Stimulated activated CD8-positive, alpha-beta memory T cell treated with anti-CD3 and anti-CD28 coated beads, Interleukin-12 subunit alpha, Interleukin-12 subunit beta, amount 100 ng/mL, for 24 hours (primary cell): ENCODE measurements around the gene RPL3.

Experiments used
- DNase-seq: peaks from one replicate; pipeline ENCODE4 v3.0.0-alpha.2; 2020; ENCODE audit errors: extremely low read depth

RPL3 gene

DNA sequence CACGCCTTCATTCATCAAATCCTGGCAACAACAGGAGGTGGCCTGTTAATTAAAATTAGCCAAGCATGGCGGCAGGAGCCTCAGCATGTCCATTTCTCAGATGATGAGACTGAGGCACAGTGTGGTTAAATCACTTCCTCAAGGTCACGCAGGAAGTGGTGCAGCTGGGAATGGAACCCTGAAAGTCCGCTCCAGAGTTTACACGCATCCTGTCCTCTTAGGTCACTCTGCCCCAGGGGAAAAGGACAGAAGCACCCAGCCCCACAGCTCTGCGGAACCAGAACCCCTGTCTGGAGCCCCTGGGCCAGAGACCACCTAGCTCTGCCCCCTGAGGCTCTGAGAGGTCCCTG is 19.6 kb downstream of the RPL3 start:
- DNase-seq, result no peak

DNA sequence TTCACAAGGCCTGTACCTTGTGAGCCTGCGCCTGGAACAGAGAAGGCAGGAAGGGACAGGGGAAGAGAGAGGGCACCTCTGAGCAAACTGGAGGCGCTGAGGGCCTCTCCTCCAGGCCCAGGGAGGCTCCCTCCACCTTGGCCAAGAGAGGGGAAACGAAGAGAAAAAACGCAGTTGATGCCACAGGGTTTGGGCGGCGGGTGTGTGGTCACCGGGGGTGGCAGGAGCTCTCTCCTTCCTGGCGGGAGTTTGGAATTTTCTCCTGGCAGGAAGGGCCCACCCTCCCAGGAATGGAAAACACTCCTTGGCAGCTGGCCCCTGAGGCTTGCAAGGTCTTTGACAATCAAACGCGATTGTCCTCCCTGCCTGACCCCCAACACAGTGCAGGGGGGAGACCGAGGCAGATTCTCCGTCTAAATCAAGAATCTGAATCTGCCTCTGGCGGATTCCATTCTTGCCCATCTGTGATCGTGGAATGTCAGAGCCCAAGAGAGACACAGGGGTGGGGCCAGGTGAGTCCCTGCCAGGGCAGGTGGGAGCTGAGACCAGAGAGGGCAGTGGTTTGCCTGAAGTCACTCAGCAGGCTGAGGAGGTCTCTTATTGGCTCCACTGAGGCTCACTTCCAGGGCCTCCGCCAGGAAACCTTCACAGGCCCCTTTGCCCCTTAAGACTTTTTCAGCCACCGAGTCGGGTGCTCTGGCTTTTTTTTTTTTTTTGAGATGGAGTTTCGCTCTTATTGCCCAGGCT is 21.0 kb downstream of the RPL3 start:
- DNase-seq, result no peak

DNA sequence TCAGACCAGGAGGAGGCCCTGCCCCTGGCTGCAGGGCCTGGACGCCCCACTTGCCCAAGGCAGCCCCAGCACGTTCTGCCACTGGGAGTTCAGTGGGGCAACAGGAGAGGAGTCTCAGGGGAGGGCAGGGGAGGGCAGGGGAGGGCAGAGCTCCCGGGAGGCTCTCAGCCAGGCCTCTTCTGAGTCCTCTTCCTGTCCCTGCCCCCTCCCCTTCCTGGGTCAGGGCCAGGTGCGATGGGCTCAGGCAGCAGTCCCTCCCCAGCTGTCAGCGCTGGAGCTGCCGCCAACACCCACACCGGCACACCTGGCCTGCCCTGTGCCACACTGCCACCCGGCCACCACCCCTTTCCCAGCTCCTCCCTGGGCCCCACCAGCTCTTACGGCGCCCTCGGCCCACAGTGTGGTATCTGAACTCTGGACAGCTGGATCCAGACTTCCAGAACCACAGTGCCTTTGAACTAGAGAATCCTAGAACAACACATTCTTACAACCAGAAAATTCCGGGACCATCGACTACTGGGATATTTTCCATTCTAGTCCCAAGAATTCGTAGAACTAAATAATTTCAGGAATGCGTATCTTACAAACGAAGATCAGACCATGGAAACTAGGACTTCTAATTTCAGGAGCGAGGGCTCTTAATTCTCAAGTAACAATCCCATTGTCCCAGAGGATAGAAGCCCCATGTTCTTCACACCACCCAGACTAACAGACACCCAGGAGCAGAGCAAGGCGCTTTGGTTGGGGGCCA is 21.8 kb downstream of the RPL3 start:
- no peak for DNase-seq

DNA sequence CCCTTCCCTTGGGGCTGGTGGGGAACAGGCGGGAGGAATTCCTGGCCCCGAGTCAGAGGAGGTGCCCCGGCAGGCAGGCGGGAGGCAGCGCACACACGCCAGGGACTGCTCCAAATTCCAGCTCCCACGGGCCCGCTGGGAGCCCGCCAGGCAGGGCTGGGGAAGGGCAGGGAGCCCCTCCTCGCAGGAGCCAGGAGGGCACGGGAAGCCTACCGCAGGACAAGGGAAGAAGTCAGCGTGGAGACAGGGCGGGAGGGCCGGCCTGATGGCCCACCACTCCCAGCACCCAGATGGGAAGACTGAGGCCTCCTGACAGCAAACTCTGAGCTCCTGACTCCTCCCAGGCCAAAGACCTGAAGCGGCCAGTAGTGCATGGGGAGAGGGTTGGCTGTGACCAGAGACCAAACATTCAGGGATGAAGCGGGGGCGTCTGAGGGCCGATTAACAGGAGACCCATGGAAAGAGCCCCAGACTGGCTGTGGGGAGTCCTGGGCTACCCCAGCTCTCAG is 22.4 kb downstream of the RPL3 start:
- DNase-seq, result no peak

DNA sequence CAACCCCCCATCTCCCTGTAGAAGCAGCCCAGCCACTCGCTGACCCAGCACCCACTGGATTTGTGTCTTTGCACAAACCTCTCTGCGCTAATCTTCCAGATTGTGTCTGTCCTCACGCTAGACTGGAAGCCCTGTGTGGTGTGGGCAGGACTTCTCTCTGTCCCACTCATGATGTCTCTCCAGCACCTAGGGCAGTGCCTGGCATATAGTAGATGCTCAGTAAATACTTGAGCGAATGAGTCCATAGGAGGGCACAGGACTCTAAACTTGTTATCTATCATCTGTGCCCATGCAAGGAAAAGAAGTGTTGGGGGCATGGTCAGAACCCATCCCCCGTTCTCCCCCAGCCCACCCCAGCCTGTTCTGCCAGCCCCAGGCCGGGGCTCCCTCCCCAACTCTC is 22.9 kb downstream of the RPL3 start:
- DNase-seq, result no peak

DNA sequence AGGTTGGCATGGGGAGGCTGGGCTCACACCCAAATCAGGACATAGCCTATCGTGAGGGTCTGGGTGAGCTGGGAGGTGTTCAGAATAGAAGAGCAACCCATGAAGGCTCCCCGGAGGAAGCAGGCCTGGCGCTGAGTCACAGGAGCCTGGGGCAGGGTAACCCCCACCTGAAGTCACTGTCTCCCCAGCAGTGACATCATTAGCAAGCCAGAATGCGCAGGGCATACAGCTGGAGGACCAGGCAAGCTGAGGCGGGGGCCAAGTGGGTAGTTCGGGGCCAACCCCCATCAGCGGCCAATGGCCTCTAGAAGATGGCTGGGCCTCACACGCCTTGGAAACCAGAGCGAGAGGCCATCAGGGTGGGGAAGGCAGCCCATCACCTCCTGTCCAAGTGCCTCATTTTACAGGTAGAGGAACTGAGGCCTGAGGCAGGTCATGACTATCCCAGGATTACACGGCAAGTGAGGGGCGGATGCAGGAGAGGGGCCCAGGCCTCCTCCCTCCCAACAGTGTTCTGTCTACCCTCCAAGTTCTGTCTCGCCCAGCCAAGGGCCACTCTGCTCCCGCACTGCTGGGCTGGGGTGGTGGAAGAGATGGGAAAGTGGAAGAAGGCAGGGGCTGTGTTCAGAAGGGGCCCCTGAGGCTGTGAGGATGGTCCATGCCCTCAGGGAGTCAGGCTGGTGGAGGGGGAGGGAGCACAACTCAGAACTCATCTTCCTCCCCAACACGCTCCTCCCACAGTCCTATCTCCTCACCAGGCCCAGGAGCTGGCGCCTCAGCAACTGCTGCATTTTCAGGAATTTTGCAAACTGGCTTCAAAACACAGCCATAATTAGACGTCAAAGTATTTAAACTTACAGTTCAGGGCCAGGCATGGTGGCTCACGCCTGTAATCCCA is 24.6 kb downstream of the RPL3 start:
- DNase-seq, result no peak

DNA sequence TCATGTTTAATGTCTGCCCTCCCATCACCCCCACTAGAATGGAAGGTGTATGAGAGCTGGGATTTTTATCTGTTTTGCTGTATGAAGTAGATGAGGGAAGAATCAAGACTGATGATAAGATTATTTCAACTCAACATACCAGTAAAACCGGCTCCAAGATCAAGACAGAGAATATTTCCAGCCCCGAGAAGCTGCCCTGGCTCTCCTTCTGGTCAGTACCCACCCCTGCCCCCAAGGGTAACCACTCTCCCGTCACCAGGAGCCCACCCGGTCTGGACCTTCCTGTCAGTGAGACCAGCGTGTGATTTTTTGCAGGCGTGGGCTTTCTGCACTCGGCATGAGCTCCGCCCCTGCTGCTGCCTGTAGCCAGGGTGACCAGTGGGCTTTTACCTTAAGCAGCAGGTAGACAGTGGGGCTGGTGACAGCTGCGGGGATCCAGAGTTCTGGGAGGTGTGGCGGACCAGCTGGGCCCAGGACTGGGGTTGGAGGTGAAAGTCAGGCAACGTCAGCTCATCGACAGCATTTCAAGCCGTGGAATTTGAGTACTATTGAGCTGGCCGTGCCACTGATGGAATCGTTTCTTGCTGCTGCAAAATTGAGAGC is 25.6 kb downstream of the RPL3 start:
- no peak for DNase-seq

DNA sequence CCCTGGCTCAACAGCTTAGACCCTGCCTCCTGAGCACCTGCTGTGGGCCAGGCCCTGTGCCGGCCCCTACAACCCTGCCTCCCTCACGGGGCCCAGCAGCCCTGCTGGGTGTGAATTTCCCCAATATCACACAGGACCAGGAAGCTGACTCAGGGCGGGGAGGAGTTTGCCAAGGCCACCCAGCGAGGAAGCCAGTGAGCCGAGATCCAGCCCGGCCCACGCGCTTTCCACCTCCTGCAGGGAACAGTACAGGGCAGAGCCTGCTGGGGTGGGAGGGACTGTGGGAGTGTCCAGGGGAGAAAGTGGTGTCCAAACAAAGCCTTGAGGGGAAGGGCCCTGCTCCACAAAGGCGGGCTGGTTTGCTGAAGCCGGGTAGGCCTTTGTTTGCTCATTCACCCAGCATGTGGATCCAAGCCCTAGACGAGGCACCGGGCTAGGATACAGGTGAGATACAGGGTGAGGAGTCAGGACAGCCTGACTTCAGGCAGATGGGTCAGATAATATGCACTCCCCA is 26.8 kb downstream of the RPL3 start:
- no peak for DNase-seq

DNA sequence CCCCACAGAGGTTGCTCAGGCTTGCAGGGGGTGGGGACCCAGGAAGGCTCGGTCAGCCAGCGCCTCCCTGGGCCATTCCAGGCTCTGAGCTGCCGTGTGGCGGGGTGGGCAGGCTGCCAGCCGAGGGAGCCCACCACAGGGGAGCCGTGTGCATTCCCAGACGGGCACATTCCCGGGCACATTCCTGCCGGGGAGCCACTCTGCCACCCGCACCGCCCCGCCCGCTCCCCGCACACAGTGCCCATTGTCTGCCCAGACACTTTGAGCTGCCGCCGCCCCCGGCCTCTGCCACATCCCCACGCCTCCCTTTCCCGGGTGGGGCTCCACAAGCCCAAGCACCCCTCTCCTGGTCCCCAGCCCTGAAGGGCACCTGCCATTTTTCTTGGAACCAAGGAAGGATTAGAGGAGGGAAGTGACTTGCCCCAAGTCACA is 27.4 kb downstream of the RPL3 start:
- DNase-seq, result no peak

DNA sequence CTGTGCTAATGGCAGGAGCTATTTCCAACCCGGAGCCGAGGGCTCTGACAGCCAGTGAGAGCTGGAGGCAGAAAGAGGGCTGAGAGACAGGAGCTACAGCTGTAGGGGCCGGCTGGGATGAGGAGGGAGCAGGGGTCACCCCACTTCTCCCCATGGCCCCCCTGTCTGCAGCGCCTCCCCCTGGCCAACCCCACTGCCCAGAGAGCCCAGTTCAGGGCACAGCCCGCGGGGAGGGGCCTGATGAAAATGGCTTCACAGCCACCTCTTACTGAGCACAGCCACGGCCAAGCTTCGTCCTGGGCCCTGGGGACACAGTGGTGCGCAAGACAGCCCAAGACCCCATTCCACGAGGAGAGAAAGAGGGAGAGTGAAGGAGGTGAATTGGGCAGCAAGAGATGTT is 27.9 kb downstream of the RPL3 start:
- DNase-seq, result no peak

DNA sequence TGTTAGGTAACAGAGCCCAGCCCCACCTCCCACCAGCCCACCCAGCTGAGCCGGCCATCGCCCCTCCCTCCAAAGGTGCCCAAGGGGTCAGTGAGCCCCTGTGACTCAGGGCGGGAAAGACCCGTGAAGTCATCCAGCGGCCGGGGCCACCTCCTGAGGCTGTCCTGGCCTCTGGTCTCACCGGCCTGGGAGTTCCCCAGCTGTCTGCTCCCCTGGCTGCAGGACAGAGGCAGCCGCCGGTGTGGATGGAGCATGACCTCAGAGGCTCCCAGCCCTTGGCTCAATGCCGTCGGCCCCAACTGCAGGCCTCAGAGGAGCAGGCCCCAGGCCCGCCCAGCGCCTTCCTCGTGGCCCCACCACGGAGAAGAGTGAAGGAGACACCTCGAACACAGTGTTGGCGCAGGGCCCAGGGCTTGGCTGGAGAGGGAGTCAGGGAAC is 28.7 kb downstream of the RPL3 start:
- no peak for DNase-seq

DNA sequence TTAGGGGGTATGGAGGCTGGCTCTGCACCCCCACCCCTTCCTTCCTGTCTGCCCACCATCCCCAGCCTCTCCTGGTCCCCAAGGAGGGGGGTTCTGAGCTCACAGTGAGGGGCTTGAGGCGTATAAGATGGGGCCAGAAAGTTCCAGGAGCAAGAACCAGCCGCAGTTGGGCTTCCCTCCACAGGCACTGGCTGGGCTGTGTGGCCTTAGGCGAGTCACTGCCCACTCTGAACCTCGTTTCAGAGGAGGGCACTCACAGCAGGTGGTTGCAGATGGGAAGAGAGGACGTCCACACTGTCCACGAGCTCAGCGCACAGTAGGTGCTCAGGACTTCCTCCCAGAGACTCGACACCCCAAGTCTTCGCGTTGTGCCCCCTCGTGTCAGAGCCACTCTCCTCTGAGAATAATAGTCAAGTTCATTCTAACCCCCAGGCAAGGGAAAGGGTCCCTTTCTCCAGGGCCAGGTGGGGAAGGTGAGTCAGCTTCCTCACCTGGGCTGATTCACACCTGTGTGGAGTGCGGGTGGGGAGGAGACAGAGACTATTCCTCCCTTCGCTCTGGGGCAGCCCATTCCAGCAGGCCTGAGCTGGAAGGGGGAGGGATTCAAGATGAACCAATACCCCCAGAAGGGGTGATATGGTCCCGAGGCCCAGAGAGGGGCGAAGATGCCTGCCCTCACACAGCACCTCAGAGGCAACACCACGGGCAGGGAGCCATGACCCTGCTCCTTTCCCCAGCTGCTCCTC is 29.3 kb downstream of the RPL3 start:
- DNase-seq, result no peak

DNA sequence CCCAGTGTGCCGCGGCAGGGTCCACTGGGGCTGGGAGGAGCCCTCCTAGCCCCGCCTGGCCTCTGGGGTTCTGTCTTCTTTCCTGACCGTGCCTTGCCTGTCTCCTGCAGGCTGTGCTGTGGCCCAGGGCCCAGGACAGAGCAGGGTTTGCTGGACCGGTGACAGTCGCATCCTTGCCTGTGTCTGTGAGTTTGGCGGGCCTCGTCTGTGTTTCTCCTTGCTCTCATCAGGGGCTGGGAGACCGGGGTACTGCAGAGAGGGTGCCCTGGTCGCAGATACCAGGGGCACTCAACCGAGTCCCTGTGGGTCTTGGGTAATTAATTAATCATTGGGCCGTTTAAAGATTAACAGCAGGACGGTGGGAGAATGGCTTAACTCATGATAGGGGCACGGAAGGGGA is 29.9 kb downstream of the RPL3 start:
- no peak for DNase-seq

DNA sequence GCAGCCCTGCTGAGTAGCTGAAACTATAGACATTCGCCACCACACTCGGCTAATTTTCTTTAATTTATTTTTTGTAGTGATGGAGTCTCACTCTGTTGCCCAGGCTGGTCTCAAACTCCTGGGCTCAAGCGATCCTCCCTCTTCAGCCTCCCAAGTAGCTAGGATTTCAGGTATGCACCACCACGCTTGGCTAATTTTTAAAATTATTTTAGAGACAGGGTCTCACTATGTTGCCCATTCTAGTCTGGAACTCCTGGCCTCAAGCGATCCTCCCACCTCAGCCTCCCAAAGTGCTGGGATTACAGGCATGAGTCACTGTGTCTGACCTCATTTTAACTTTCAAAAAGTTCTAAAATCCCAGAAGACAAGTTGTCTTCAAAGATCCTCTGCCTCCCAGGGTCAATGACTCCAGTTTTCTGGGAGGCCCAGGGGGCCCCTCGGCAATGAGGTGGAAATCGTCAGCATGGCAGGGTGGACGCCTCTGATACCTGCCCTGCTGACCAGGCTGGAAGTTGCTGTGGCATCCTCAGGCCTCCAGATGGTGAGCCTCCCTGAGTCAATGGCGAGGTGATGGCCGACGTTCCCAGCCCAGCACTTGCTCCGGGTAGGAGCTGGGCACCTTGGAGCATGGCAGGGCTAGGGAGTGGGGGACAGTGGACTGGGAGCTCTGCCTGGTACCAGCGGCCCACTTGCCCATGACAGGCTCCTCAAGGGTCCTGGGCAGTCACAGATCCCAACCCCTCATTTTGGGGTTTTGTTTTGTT is 31.1 kb downstream of the RPL3 start:
- no peak for DNase-seq

DNA sequence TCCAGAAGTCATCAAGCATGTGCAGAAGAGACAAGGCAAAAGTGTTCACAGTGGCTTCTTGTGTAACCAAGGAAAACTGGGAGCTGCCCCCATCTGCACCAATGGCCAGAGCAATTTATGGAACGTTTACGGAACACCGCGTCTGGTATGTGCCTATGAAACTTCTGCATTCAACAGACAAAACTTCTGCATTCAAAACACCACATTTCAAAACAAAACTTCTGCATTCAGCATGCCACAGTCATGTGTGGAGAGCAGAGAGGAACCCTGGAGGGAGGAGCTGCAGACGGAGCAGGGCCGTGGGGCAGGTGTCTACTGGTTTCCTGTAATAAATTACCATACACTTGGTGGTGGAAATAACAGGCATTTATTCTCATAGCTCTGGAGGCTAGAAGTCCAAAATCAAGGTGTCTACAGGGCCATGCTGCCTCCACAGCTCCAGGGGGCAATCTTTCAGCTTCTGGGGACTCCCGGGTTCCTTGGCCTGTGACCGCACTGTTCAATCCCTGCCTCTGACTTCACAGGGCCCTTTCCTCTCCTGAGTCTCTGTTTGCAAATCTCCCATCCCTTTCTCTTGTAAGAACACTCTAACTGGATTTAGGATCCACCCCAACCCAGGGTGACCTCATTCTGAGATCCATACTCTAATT is 32.2 kb downstream of the RPL3 start:
- no peak for DNase-seq

DNA sequence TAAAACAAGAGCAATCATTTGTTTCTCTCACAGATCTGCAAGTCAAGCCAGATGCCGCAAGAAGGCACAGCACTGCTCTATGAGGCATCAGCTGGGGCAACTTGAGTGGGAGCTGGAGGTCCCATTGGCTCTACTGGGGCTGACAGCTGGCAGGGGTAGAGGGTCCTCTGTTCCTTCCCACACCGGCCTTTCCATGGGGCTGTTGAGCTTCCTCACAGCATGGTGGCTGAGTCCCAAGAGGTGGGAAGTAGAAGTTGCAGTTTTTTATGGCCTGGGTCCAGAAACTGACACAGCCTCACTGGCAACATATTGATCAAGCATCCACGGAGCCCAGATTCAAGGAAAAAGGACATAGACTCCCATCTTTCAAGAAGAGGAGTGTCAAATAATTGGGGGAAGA is 34.4 kb downstream of the RPL3 start:
- no peak for DNase-seq

DNA sequence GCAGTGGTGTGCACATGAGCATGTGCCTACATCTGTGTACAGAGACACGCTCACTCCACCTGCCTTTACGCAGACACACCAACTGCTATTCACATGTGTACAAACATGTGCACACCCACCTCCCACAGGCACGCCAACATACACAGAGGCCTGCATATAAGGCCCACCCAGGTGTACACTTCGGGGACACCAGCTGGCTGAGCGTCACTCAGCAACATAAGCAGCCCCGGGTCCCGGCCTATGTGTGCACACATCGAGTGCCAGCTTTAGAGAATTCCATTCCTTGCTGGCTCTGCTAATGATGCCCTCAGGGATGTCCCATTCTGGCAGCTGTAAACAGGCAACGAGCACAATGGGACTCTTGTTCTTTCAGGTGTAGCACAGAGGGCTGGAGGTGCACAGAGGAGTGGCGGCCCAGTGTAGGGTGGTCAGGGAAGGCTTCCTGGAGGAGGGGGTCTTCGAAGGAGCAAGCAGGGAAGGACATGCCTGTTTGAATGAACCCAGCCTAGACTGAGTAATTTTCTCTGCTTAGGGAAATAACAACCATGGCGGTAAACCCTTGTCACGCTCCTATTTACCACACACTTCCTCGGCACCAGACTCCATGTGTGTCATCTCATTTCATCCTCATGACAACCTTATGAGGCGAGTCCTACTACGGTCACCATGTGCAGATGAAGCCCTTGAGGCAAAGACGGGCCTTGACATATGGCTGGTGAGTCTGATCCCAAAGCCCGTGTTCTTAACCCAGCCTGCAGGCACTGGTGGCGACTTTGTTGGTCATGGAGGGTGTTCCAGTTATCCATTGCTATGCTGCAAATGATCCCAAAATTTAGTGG is 35.1 kb downstream of the RPL3 start:
- DNase-seq, result no peak

DNA sequence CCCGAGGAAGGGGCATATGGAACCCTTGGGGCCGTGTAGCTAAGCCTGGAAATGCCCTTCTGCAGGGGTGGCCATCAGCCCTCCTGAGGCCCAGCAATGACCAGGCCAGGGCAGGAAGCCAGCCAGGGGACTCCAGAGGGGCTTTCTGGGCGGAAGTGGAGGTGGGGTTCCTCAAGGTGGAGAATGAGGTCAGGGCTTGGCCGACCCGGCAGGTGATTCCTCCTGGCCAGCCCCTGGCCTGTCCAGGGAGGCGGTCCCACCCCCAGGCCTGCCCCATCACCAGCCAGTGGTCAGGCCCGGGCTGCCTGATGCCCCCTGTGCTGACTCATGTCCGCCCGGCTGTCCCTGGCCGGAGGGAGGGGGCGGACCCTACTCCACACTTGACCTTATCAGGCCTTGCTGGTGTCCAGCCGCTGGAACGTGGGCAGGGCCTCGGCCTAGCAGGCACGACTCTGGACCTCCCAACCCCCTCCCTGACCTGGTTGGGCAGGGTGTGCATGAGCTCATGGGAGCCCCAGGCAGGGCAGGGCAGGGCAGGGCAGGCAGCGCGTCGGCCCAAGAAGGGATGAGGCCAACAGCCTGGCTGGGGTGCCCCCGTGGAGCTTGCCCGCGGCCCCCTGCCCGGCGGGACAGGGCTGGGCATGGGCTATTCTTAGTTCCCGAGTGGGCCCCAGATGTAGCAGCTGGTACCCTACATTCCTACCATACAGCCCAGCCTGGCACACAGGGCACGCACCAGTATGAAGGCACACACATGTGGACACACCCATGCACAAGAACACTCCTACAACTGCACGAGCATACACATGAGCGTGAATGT is 35.9 kb downstream of the RPL3 start:
- no peak for DNase-seq
